HG03159 (cell line): ENCODE measurements around the gene ALX4.

Experiments
- ATAC-seq: cut with Tn5 transposase; IDR thresholded peaks from one replicate; pipeline ENCODE4 v1.9.1; 2021; ENCODE audit warnings: mild to moderate bottlenecking, moderate library complexity; ENCODE audit not compliant: unreplicated experiment

ALX4 gene

DNA sequence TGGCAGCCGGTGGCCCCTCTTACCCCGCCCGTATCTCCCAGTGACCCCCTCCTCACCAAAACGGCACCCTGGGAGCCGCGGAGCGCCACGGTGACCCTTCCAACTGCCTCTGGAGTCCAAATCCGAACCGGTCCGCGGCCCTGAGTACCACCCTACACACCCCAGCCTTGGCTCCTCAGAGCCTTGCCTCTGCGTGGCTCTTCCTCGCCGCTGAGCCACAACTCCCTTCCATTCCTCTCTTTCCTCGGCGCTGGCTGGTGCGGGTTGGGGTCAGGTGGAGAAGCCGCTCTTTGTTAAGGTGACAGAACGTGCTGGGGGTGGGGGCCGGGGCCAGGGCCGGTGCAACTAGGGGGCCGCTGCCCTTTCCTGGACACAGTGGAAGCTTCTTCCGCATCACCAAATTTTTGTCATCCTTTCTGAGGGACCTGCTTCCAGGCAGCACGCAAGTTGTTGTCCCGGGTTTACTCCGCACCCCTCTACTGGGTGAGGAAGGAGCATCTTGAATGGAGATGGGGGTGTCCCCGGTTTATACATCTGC, 6.5 kb downstream of the ALX4 start:
- ATAC-seq = no peak

DNA sequence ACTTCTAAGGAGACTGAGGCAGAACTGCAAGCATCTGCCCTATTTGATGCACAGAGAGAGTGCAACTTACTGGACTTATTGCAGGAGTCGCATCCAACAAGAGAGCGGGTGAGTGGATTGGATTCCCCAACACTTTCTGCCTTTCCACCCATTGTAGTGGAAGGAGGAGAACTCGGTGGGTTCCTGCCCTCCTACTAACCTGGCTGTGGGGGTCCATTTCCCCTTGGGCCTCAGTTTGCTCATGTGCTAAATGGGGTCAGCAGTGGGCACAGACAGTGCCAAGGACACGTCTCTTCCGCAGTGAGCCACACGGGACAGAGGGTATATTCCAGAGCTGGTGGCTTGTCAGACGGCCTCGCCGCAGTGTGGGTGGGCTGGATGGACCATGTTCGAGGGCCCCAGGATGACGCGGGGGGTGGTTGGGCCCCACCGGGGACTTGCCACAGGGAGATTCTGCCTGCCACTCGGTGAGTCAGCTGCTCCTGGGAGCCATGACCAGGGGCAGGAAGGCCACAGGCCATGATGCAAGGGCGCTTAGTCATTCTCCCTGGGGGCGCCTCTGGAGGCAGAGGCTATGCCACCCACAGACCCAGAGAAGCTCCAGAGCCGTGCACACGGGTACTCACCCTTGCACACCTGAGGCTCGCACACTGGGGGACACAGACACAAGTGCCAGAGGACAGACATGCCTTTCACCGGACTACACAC, 8.2 kb downstream of the ALX4 start:
- no peak for ATAC-seq

DNA sequence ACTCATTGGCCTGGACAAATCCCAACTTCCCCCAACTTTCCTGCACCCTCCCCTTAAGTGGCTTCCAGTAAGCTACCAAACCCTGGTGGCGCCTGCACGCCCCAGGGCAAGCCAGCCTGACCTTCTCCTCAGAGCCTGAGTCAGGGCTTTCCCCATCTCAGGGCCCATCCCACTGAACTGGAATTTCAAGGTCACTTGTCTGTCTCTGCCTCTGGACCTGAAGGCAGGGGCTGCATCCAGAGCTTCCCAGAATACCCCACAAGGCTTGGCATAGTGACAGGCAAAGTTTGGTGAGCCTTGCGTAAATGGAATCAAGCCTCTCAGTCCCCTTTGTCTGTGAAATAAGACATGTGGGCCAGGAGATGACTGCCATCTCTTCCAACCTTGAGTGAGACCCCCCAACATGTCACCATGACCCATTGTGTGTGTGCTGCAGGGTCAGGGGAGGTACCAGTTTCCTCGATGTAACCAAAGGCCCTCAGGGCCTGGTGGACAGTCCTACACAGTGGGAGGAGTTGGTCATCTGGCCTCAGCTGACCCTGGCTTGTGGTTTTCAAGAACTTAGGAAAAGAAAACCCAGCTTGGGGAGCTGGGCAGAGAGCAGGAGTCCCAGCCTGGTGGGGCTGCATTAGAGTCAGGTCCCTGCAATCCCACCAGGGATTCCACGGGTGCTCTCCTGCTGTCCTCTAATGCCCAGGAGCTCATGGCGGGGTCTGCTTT, 8.9 kb downstream of the ALX4 start:
- ATAC-seq = no peak

DNA sequence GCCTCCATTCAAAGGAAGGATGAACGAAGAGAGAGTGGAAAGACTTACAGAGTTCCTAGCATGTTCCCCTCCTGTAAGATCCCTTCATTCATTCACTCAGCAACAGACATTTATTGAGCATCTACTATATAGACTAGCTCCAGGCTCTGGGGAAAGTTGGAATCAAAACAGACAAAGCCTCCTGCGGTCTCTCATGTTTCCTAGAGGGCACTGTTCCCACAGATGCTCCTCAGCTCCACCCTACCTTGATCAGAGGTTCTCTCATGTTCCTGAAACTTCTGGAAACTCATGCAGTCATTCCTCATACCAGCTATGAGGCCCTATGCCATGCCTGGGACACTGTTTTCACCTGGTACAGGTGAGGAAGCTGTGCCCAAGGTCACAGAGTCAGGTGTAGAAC, 11.1 kb downstream of the ALX4 start:
- no peak for ATAC-seq

DNA sequence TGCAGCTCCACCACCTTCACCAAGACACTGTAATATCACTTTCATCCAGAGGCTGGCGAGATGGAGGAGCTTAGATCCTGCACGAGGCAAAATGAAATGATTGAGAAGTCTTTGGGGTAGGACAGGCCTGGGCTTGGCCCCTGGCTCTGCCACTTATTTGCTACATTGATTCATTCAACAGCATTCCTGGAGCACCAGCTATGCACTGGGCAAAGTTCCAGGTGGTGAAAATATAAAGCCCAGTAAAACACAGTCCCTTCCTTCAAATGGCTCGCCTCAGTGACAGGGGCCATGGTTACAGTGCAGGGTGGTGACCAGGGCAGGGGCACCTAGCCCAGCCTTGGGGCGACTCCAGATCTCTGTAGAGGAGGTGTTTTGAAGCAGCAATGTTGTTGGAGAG, 19.7 kb downstream of the ALX4 start:
- no peak for ATAC-seq

DNA sequence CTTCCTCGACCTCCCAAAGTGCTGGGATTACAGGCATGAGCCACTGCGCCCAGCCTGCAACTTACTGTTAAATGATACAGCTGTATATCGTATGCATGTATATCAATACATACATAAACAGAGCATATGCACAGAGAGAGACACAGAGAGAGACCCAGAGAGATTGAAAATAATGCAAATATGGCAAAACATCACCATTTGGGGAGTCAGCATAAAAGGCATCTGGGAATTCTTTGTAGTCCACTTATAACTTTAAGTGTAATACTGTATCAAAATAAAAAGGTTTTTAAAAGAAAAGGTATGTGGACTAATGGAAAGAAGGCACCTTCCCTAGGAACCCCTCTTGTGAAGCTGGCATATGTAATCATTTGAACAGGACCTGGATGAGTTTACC, 21.8 kb downstream of the ALX4 start:
- no peak for ATAC-seq

DNA sequence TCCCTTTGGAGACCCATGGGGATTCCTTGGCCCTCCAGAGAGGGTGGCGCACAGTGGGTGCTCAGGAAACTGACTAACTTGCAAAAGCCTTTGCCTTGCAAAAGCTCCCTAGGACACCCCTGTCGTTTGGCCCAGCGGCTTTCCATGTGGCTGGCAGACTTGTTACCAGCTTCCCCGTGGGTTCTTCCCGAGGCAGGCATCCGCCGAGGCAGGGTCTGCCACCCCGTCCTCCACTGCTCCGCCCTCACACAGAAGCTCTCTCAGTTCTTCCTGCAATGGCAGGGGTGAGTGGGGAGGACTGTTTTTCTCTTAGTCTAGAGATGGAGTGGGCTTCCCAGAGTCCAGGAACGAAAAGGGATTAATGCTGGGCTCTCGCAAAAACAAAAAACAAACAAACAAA, 23.0 kb downstream of the ALX4 start:
- no peak for ATAC-seq

DNA sequence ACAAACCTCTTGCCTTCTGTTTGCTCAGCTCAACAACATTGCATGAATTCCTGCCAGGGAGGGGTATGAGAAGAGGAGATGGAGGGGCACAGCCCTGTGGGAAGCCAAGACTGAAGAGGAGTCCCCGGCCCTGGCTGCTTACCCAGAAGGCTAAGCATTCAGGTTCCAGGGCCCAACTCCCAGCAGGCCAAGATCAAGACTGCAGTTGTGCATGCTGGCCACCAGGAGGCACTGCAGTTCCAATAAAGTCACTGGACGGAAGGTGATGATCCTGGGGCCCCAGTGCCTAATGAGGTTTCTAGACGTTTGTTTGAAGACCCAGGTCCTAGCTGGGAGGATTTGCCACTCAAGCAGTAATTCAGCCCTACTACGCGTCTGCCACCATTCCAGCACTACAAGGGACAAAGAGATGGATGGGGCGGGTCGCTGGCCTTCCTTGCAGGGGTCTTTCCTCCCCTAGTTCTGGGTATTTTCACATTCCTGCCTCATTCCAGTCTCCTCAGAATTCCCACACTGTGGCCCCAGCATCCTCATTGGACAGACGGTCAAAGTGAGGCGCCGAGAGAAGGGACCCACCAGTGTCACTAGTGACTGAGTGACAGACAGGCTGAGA, 23.6 kb downstream of the ALX4 start:
- ATAC-seq = peak; percentile 67

DNA sequence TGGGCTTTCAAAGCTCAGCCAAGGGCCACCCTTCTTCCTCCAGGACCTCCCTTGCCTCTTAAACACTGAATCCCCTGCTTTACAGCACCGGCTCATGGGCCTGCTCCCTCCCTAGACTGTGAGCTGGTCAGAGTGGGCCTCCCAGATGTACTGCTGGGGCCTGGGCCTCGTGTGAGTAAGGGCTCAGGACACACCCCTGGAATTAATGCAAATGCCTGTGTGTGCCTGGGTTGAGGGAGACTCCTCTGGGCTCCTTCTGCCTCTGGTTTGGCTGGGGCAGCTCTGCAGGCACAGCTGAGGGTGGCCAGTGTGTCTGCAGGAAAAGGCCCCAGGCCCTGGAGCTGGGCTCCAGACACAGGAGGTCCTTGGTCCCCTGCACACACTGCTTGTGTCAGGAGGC, 24.2 kb downstream of the ALX4 start:
- no peak for ATAC-seq

DNA sequence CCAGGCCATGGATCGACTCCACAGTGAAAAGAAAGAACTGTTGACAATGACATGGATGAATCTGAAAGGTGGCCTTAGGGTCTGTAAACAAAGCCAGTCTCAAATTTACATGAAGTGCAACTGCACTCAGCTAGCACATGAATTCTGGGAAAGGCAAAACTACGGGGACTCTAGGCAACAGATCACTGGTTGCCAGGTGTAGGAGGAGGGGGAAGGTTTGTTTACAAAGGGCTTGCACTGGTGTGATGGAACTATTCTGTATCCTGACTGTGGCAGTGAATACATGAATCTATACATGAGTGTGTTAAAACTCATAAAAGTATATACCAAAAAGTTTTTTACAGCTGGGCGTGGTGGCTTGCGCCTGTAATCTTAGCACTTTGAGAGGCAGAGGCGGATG, 27.3 kb downstream of the ALX4 start:
- ATAC-seq = no peak

DNA sequence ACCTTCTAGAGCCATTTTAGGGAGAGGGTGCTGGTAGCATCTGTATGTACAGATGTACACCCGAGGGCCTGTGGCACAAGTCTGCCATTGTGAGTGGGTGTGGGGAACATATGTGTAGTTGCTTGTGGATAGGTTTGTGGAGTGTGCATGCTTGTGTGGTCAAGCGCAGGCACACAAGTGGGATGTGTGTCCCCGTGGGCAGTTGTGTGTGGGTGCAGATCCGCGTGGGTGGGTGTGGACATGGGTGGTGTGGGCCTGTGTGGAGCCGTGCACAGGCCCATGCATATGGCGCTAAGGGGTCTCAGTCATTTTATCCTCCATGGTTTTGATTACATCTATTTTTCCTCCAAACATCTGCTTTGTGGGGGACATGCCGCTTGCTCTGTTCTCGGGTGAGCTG, 28.8 kb downstream of the ALX4 start:
- no peak for ATAC-seq

DNA sequence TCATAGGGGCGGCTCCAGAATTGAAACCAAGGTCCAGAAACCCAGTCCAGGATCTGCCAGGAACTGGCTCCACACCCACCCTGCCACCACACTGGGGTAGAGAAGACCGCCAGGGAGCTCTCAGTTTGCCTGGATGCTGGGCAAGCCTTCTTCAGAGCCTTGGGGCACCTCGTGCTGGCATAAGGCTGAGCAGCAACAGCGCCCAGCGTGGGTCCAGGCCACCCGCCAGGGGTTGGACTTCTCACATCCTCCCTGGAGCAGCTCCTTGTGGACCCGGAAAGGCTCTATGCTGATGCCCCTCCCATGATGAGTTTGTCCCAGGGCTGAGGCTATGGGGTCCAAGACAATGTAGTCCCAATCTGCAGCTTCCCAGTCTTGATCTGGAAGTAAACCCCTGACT, 29.7 kb downstream of the ALX4 start:
- no peak for ATAC-seq

DNA sequence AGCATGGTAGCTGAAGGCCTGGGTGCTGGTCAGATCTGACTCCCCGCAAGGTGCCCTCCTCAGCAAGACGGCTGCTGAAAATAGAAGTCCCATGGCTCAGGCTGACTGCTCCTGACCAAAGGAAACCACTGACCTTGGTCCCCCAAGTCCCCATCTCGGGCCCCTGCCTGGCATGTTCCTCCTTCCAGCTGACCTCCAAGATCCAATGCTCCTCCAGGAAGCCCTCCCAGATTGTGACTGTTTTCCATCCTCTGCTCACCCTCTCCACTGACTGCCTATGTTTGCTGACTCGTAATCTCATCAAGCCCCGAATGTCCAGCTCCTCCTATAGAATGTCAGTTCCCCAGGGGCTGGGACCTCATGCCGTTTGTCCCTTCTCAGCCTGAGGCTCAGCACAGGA, 30.5 kb downstream of the ALX4 start:
- no peak for ATAC-seq

DNA sequence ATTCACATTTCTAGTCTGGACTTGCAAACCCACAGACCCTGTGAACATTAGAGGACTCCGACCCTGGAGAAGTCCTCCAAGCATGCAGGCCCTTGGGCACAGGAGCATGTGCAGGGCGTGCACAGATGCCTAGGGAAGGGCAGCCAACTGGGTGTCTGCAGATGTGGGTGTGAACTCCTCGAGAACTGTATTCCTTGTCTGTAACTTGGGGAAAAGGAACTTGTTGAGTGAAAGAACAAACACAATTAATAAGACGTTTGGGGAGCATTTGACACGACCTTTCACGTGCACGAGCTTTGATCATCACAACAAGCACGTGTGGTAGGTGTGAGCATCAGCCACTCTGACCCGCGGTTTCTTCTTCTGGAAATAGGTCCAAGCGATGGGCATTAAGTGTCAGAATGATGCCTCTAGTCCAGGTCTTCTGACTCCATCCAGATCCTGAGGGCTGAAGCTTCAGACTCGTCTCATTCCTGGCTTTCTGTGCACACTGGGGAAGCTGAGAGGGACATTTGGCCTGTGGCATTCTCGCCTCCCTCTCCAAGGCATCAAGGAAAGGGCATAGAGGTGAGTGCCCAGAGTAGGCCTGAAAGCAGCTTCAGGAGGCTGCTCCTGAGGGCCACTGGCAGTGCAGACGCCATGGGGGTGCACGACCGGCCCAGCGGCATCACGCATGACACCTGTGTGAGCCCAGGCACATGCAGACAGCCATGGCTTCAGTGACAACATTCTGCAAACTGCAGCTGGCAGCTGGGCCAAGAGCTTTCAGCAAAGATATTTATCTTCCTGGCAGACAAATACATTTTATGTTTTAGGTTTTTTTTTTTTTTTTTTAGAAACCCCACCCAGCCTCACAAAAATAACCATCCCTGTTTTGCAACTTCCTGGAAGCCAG, 32.5 kb downstream of the ALX4 start:
- no peak for ATAC-seq

DNA sequence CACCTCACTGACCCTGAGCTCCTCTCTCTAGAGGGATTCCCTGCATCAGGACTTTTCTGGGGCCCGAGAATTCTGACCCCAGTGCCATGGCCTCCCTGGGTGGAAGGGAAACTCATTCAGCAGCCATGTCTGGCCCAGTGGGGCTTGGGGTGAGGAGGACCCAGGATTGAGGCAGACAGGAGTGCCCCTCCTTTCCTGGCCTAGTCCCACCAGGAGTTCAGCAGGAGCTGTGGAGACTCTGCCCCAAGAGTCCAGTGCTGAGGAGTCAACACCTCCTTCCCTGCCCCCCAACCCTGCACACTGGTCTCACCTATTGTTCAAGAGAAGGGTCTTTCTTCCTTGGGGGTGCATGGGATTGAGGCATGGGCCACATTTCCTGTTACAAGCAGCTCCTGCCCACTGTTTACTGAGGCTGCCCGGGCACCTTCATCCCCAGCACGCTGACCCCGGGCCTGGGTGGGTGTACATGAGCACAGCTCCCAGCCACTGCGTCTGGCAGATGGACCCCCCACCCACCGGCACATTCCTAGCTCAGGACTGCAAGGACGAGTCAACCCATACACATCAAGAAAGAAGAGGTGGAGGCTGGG, 33.9 kb downstream of the ALX4 start:
- ATAC-seq = no peak

DNA sequence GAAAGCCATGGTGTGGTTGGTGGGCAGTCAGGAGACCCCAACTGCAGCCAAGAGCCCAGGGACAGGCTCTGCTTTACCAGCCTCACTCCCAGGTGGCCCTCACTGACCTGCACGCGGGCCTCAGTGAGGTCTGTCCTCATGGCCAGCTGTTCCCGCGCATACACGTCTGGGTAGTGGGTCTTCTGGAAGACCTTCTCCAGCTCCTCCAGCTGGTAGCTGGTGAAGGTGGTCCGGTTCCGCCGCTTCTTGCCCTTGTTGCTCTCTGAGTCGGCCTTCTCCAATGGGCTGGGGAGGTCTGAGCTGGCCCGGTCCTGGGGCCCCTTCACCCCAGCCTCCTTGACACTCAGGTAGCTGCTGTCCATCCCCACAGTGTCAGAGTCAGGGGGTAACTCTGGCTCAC, 34.7 kb downstream of the ALX4 start:
- no peak for ATAC-seq

DNA sequence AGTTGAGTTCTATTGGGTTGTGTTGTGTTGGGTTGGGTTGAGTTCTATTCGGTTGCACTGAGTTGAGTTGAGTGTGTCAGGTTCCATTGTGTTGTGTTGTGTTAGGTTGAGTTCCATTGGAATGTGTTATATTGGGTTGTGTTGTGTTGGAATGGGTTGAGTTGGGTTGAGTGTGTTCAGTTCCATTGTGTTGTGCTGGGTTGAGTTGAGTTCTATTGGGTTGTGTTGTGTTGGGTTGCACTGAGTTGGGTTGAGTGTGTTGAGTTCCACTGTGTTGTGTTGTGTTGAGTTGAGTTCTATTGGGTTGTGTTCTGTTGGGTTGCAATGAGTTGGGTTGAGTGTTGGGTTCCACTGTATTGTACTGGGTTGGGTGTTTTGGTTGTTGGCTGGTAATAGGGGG, 35.5 kb downstream of the ALX4 start:
- no peak for ATAC-seq

DNA sequence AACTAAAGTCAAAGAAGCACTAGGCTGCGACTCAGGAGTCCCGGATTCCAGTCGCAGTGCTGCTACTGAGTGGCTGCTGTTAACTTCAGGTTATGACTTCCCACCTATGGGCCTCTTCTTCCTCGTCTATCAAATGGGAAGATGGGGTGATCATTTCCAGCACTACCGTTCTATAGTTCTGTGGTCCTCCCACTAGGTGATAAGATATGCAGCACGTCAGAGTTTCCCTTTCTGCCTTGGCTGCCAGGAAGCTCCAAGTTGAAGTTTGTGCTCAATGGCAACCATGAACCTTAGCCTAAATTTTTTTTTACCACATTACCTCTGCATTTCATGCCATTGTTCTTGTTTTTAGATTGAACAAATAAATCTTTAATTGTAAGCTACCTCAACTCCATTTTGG, 38.7 kb downstream of the ALX4 start:
- ATAC-seq = no peak

DNA sequence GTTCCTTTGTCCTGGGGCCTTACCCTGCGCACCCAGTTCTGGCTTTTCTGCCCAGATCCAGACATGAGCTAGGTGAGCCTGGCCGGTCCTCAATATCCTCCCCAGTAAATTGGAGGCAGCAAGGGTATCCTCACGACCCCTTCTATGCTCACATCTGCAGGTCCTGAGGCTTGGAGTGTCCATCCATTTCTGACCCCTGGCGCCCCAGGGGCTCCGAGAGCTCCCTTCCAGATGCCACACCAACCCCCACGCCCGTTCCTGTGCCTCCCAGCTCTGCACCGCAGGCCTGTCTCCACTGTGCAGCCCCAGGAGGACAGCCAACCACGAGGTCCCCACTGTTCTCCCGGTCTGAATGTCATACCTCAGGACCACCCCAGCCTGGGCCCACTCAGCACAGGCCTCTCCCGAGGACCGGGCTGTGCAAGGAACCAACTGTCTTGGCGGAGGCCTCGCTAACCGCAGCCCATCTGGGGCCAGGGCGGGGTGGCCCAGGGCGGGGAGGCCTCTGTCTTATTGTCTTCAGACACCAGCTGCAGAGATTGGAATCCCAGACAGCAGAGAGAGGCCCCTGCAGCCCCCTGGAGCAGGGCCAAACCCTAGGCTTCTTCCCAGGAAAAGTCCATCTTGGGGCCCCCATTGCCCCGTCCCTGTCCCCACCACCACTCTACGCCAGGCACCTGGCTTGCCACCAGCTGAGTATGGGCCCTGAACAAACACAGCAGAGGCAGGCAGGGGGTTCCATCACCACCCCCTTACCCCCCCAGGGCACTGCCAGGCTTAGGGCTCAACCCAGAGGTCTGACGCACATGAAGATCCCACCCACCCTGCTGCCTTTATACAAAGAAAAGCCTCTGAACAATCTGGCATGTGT, 39.3 kb downstream of the ALX4 start:
- ATAC-seq = no peak
